Ascending aorta (tissue), 2 donors: ENCODE results near the gene GPR32. TPM values are rescaled to one million over a fixed set of nuclear protein-coding genes. Genes with fewer than 3 reads are reported as not detected.

Experiments used
- DNase-seq, 2 donors: peaks; one replicate each; pipeline ENCODE4 v3.0.0-alpha.2; 2019; ENCODE audit warnings: low spot score in 2 of 2
- H3K27ac ChIP-seq, 2 donors: fragments of 200-600 bp; sonication (generic); one replicate each; pipeline ENCODE4 v1.5.1; 2016 to 2017; ENCODE audit warnings: mild to moderate bottlenecking in 1 of 2
- H3K27me3 ChIP-seq: fragments of 200-600 bp; sonication (generic); one replicate; pipeline ENCODE4 v1.5.1; 2017
- H3K36me3 ChIP-seq, 2 donors: fragments of 200-600 bp; sonication (generic); one replicate each; pipeline ENCODE4 v1.5.1; 2016
- H3K4me1 ChIP-seq, 2 donors: fragments of 200-600 bp; sonication (generic); one replicate each; pipeline ENCODE4 v1.5.1; 2016 to 2017; ENCODE audit warnings: mild to moderate bottlenecking in 1 of 2
- H3K4me3 ChIP-seq, 2 donors: fragments of 200-600 bp; sonication (generic); one replicate each; pipeline ENCODE4 v1.5.1; 2016 to 2017; ENCODE audit warnings: mild to moderate bottlenecking in 1 of 2
- H3K9me3 ChIP-seq, 2 donors: fragments of 200-600 bp; sonication (generic); one replicate each; pipeline ENCODE4 v1.5.1; 2016
- CTCF ChIP-seq, 3 experiments: fragments of 200-600 bp in 2 of 3; fragments of 450-650 bp in 1 of 3; sonication (generic) in 2 of 3; IDR thresholded peaks; one replicate each; pipeline ENCODE4 v1.5.1; 2016 to 2019; ENCODE audit warnings: antibody characterized with exemption in 3 of 3, mild to moderate bottlenecking in 1 of 3, moderate library complexity in 1 of 3
- intact Hi-C: fragments of 100-400 bp; cut with DNase I; formaldehyde crosslinking; loops from one replicate; pipeline ENCODE4 v1.15.1; 2023
- total RNA-seq: library from RNA; depleted of rRNA; stranded (reverse); fragments of >200 nt; gene quantifications from one replicate; pipeline ENCODE4 v1.1.0, GENCODE V29; 2016

GPR32 gene
- total RNA-seq, 1 donor from 2014 or later: not detected

- no peak for TF ChIP-seq CTCF (IDR thresholded peaks at IDR 0.05)
- Histone ChIP-seq H3K27ac (no peak overlapping the region), H3K27me3 (no peaks in the 10 kb centered on the region), H3K36me3 (no peaks in the 10 kb centered on the region), H3K4me3 (no peak overlapping the region), H3K9me3 (no peaks in the 10 kb centered on the region), H3K4me1 (peaks cover 0 to 2% of the 10 kb centered on the region in 2 donors)
- intact Hi-C loops: no loop called here
- DNase-seq: no peak
These were observed 40.4 kb upstream of the GPR32 start for GRCh38 chr19:50729894-50730293.

DNA sequence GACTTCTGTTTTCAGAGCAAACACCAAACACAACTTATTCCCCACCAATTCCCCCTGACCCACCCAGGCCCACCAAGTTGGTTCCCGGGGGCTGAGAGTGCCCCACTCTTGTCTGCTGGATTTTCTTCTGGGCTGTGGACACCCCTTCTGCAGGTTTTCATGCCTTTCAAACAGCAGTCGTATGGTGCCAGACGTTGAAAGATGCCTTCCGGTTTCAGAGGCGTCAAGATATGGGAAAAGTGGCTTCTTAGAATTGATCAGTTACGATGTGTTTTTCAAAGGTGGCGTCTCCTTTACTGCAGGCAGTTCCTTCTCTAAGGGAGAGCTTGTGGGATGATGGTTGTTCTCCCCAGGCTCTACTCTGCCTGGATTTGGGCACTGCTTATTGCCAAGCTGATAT, 34.4 kb upstream of the GPR32 start:
- no peak for TF ChIP-seq CTCF (IDR thresholded peaks at IDR 0.05)
- no peaks in the 10 kb centered on the region for H3K4me1 ChIP-seq
- intact Hi-C loops: no loop called here
- DNase-seq: no peak
- no peaks in the 10 kb centered on the region for H3K9me3 ChIP-seq
- H3K4me3 ChIP-seq: no peak overlapping the region
- H3K27ac ChIP-seq: no peak overlapping the region
- H3K36me3 ChIP-seq: no peaks in the 10 kb centered on the region
- H3K27me3 ChIP-seq: no peaks in the 10 kb centered on the region

GRCh38 chr19:50736338-50736737, 33.9 kb upstream of the GPR32 start:
- H3K27me3 ChIP-seq: no peaks in the 10 kb centered on the region
- intact Hi-C loops: no loop called here
- H3K27ac ChIP-seq: no peak overlapping the region
- no peaks in the 10 kb centered on the region for H3K36me3 ChIP-seq
- TF ChIP-seq CTCF (IDR thresholded peaks at IDR 0.05): no peak
- H3K4me1 ChIP-seq: no peaks in the 10 kb centered on the region
- H3K4me3 ChIP-seq: no peak overlapping the region
- no peak for DNase-seq
- H3K9me3 ChIP-seq: no peaks in the 10 kb centered on the region

DNA sequence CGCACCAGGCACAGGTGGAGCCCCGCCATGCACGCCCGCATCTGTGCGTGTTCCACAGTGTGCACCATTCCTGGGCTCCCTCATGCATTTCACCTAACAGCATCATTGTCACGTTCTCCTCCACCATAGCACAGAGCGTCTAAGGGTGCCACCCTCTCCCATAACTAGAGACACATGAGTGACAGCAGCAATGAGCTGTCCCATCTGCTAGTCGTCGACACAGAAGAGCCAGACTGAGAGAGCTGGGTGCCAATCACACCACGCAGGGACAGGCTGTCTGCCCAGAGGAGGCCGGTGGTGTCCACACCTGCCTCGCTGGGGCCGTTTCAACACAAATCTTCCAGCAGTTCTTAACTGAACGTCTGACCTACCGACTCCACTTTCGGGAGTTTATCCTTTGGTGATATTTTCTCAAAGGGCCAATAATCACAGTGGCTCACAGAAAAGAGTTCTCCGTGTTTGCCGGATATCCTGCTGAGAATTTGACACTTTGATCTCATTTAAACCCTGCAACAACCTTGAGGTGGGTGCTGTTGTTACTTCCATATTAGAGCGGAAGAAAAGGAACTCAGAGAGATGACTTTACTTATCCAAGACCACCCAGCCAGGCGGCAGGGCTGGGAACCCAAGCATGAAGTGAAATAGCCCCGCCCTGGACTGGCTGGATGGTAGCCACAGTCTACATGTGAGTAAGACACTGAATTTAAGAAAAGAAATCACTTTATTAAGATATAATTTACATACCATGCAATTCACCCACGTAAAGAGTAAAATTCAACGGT, 30.9 kb upstream of the GPR32 start:
- Histone ChIP-seq H3K27ac (no peak overlapping the region), H3K4me1 (no peaks in the 10 kb centered on the region), H3K9me3 (no peaks in the 10 kb centered on the region), H3K27me3 (no peaks in the 10 kb centered on the region), H3K4me3 (no peak overlapping the region), H3K36me3 (no peaks in the 10 kb centered on the region)
- TF ChIP-seq CTCF (IDR thresholded peaks at IDR 0.05): no peak
- DNase-seq: no peak
- intact Hi-C loops: no loop called here

GRCh38 chr19:50739914-50740426, 30.3 kb upstream of the GPR32 start:
- Histone ChIP-seq H3K9me3 (no peaks in the 10 kb centered on the region), H3K36me3 (no peaks in the 10 kb centered on the region), H3K4me1 (no peaks in the 10 kb centered on the region), H3K4me3 (no peak overlapping the region), H3K27ac (no peak overlapping the region), H3K27me3 (no peaks in the 10 kb centered on the region)
- TF ChIP-seq CTCF (IDR thresholded peaks at IDR 0.05): no peak
- intact Hi-C loops: no loop called here
- no peak for DNase-seq
